HepG2 (cell line): ENCODE measurements around the gene GMEB2. TPM values are rescaled to one million over a fixed set of nuclear protein-coding genes. Genes with fewer than 3 reads are reported as not detected.

Source experiments
- ATAD3A ChIP-seq: sonication (generic); formaldehyde crosslinking; IDR thresholded peaks from 2 replicates; pipeline ENCODE4 v1.4.0; 2020; ENCODE audit warnings: missing genetic modification reagents
- ATRX ChIP-seq: sonication (generic); formaldehyde crosslinking; IDR thresholded peaks from 2 replicates; pipeline ENCODE4 v1.4.0; 2020; ENCODE audit warnings: missing genetic modification reagents, borderline replicate concordance
- CREB1 ChIP-seq, 2 experiments: fragments of 450-650 bp in 1 of 2; IDR thresholded peaks; 2 replicates each; pipeline ENCODE4 v1.6.1; 2016 to 2017; ENCODE audit warnings: control low read depth in 1 of 2, mild to moderate bottlenecking in 1 of 2, missing compliant biosample characterization in 1 of 2, missing genetic modification characterization in 1 of 2
- DPF2 ChIP-seq: sonication (generic); formaldehyde crosslinking; IDR thresholded peaks from 2 replicates; pipeline ENCODE4 v1.4.0; 2020; ENCODE audit warnings: mild to moderate bottlenecking, low read depth, missing genetic modification reagents, borderline replicate concordance
- HNRNPH1 ChIP-seq: fragments of 200-400 bp; formaldehyde crosslinking; optimal IDR thresholded peaks from 2 replicates; pipeline ENCODE3; 2017; ENCODE audit warnings: mild to moderate bottlenecking, low read depth, low read length
- KDM5B ChIP-seq: sonication (generic); formaldehyde crosslinking; IDR thresholded peaks from 2 replicates; pipeline ENCODE4 v1.4.0; 2020; ENCODE audit warnings: missing genetic modification reagents, mild to moderate bottlenecking, borderline replicate concordance
- KLF13 ChIP-seq: sonication (generic); formaldehyde crosslinking; IDR thresholded peaks from 2 replicates; pipeline ENCODE4 v1.4.0; 2020; ENCODE audit warnings: mild to moderate bottlenecking, missing genetic modification reagents
- MED1 ChIP-seq: sonication (generic); formaldehyde crosslinking; IDR thresholded peaks from 2 replicates; pipeline ENCODE4 v1.4.0; 2020; ENCODE audit warnings: missing genetic modification reagents
- NR2F2 ChIP-seq: IDR thresholded peaks from 2 replicates; pipeline ENCODE4 v1.6.1; 2012; ENCODE audit warnings: low read depth, inconsistent platforms, borderline replicate concordance
- REPIN1 ChIP-seq: sonication (generic); formaldehyde crosslinking; IDR thresholded peaks from 2 replicates; pipeline ENCODE4 v1.8.0; 2022; ENCODE audit warnings: missing genetic modification reagents, low read depth, mild to moderate bottlenecking, borderline replicate concordance
- SATB2 ChIP-seq: sonication (generic); formaldehyde crosslinking; IDR thresholded peaks from 2 replicates; pipeline ENCODE4 v1.5.0; 2020; ENCODE audit warnings: missing genetic modification reagents
- SNRNP70 ChIP-seq: fragments of 200-400 bp; formaldehyde crosslinking; IDR thresholded peaks from 2 replicates; pipeline ENCODE4 v1.6.1; 2017; ENCODE audit warnings: mild to moderate bottlenecking, low read depth, low read length, moderate library complexity
- STAG1 ChIP-seq: sonication (generic); formaldehyde crosslinking; IDR thresholded peaks from 2 replicates; pipeline ENCODE4 v1.4.0; 2020; ENCODE audit warnings: missing genetic modification reagents
- TEF ChIP-seq: sonication (generic); formaldehyde crosslinking; IDR thresholded peaks from 2 replicates; pipeline ENCODE4 v1.5.0; 2020; ENCODE audit warnings: missing genetic modification reagents
- ZBTB42 ChIP-seq: sonication (generic); formaldehyde crosslinking; IDR thresholded peaks from 2 replicates; pipeline ENCODE4 v1.5.0; 2020; ENCODE audit warnings: mild to moderate bottlenecking, missing genetic modification reagents
- ZBTB46 ChIP-seq: sonication (generic); formaldehyde crosslinking; IDR thresholded peaks from 2 replicates; pipeline ENCODE4 v1.4.0; 2020; ENCODE audit warnings: mild to moderate bottlenecking, missing genetic modification reagents, borderline replicate concordance
- ZBTB49 ChIP-seq: sonication (generic); formaldehyde crosslinking; IDR thresholded peaks from 2 replicates; pipeline ENCODE4 v1.4.0; 2020; ENCODE audit warnings: missing genetic modification reagents, borderline replicate concordance
- ZKSCAN1 ChIP-seq: fragments of 150-350 bp; IDR thresholded peaks from 2 replicates; pipeline ENCODE4 v1.6.1; 2014; ENCODE audit warnings: low read length
- ZNF235 ChIP-seq: sonication (generic); formaldehyde crosslinking; IDR thresholded peaks from 2 replicates; pipeline ENCODE4 v1.8.1; 2023; ENCODE audit warnings: mild to moderate bottlenecking, missing genetic modification reagents, borderline replicate concordance
- ZNF276 ChIP-seq: sonication (generic); formaldehyde crosslinking; IDR thresholded peaks from 2 replicates; pipeline ENCODE4 v1.4.0; 2020; ENCODE audit warnings: mild to moderate bottlenecking, low read depth, missing genetic modification reagents
- ZNF282 ChIP-seq: fragments of 450-650 bp; IDR thresholded peaks from 2 replicates; pipeline ENCODE4 v1.6.1; 2018; ENCODE audit not compliant: partially characterized antibody
- ZNF615 ChIP-seq: sonication (generic); formaldehyde crosslinking; IDR thresholded peaks from 2 replicates; pipeline ENCODE4 v1.5.0; 2020; ENCODE audit warnings: mild to moderate bottlenecking, missing genetic modification reagents, borderline replicate concordance
- ZNF749 ChIP-seq: sonication (generic); formaldehyde crosslinking; IDR thresholded peaks from 2 replicates; pipeline ENCODE4 v1.8.0; 2022; ENCODE audit warnings: mild to moderate bottlenecking, missing genetic modification reagents, moderate library complexity, borderline replicate concordance
- polyA plus RNA-seq, 8 experiments: library from polyadenylated mRNA; depleted of rRNA in 3 of 8; stranded (reverse) in 7 of 8; unstranded in 1 of 8; fragments of >200 nt; fragmentation: Illumina TruSeq in 4 of 8; extraction: Trizol in 4 of 8; gene quantifications; 2 replicates each; pipeline versions ENCODE4 v1.2.1 to v1.2.3, GENCODE V29; 2011 to 2016; ENCODE audit warnings: low read depth in 4 of 8, missing spikeins in 1 of 8, mixed read lengths in 1 of 8; ENCODE audit not compliant: insufficient read depth in 1 of 8
- total RNA-seq, 5 experiments: library from RNA; depleted of rRNA; stranded (reverse); fragments of >200 nt; fragmentation: Illumina TruSeq; extraction: Trizol; gene quantifications; 2 replicates each; pipeline ENCODE4 v1.2.3, GENCODE V29; 2016; ENCODE audit warnings: low read depth in 1 of 5

Gene GMEB2
- total and polyA plus RNA-seq, 2 of the 13 experiments (the other 11 are each of a cell fraction or from before 2014, with no cell fraction given): 10.6 to 12.4 TPM

- TF ChIP-seq ZNF749 (CRISPR knock-in tag) (peak; percentile 94; the same call in 1 of the 2 replicates), SATB2 (CRISPR knock-in tag) (peak; percentile 89), ZKSCAN1 (no peak), ZBTB49 (CRISPR knock-in tag) (peak; percentile 20; the same call in 1 of the 2 replicates), STAG1 (CRISPR knock-in tag) (peak; percentile 32; the same call in 1 of the 2 replicates), ZNF276 (CRISPR knock-in tag) (peak; percentile 95; the same call in 1 of the 2 replicates), CREB1 (IDR thresholded peaks at IDR 0.05) (no peak; the same call in 1 of the 2 replicates), CREB1 (CRISPR knock-in tag; IDR thresholded peaks at IDR 0.05) (no peak), ZNF615 (CRISPR knock-in tag) (no peak), NR2F2 (no peak), ZNF235 (CRISPR knock-in tag) (peak; percentile 95; the same call in 1 of the 2 replicates), ZBTB46 (CRISPR knock-in tag) (peak; percentile 76; the same call in 1 of the 2 replicates), REPIN1 (CRISPR knock-in tag) (peak; percentile 88), SNRNP70 (no peak), ZNF282 (no peak), KDM5B (CRISPR knock-in tag) (peak; percentile 98), TEF (CRISPR knock-in tag) (peak; percentile 74; the same call in 1 of the 2 replicates), ATRX (CRISPR knock-in tag) (no peak), ATAD3A (CRISPR knock-in tag) (peak; percentile 95; the same call in 1 of the 2 replicates), ZBTB42 (no peak), KLF13 (peak; percentile 94), HNRNPH1 (no peak), DPF2 (CRISPR knock-in tag) (0 out of 2 replicates have a peak, but pooled peaks have one; percentile 19), MED1 (peak; percentile 89)
Observed at GRCh38 chr20:63627129-63627750, 339 bp upstream of the GMEB2 start (continued).
